ENCODE results near the gene LRCOL1. TPM values are rescaled to one million over a fixed set of nuclear protein-coding genes. Genes with fewer than 3 reads are reported as not detected.

The LRCOL1 gene
- total and polyA plus RNA-seq, 2 of the 13 experiments (the other 11 are each of a cell fraction or from before 2014, with no cell fraction given): not detected

DNA sequence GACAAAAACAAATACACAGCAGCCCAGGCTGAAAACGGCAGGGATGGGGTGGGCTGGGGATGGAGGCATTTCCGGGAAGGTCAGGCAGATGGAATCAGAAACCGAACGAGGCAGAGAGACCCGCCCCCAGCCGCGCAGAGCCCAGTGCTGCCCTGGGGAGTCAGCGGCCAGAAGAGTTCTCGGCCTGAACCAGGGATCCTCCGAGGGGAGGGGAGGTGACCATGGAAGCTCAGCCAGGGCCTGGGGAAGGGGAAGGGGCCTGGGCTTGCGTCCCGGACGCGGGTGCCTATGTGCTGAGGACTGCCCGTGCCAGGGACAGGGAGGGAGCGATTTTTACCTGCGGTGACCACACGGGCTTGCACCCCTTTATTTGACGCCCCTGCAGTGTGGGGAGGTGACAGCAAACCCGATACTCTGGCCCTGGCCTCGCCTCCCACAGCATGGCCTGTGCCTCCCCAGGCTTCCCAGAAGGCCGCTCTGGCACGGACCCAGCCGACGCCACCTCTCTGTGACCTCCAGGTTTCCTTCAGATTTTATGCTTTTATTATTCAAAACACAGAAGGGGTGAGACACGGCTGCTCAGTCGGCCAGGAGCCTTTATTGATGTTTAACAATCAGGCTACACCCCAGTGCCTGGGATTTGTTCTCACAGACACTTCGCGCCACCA lies 7.7 kb downstream of the LRCOL1 start (continued):
- TF ChIP-seq ZNF44 (CRISPR knock-in tag; IDR thresholded peaks at IDR 0.05): no peak
- TF ChIP-seq, protein P1, sequence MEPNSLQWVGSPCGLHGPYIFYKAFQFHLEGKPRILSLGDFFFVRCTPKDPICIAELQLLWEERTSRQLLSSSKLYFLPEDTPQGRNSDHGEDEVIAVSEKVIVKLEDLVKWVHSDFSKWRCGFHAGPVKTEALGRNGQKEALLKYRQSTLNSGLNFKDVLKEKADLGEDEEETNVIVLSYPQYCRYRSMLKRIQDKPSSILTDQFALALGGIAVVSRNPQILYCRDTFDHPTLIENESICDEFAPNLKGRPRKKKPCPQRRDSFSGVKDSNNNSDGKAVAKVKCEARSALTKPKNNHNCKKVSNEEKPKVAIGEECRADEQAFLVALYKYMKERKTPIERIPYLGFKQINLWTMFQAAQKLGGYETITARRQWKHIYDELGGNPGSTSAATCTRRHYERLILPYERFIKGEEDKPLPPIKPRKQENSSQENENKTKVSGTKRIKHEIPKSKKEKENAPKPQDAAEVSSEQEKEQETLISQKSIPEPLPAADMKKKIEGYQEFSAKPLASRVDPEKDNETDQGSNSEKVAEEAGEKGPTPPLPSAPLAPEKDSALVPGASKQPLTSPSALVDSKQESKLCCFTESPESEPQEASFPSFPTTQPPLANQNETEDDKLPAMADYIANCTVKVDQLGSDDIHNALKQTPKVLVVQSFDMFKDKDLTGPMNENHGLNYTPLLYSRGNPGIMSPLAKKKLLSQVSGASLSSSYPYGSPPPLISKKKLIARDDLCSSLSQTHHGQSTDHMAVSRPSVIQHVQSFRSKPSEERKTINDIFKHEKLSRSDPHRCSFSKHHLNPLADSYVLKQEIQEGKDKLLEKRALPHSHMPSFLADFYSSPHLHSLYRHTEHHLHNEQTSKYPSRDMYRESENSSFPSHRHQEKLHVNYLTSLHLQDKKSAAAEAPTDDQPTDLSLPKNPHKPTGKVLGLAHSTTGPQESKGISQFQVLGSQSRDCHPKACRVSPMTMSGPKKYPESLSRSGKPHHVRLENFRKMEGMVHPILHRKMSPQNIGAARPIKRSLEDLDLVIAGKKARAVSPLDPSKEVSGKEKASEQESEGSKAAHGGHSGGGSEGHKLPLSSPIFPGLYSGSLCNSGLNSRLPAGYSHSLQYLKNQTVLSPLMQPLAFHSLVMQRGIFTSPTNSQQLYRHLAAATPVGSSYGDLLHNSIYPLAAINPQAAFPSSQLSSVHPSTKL (CRISPR knock-in tag; IDR thresholded peaks at IDR 0.05): no peak
- TF ChIP-seq ZNF598 (CRISPR knock-in tag; IDR thresholded peaks at IDR 0.05; ENCODE audit: borderline replicate concordance): no peak
- no peak for TF ChIP-seq ZNF530 (CRISPR knock-in tag; IDR thresholded peaks at IDR 0.05; ENCODE audit: low read depth)
- no peak for TF ChIP-seq FOSL1 (CRISPR knock-in tag; IDR thresholded peaks at IDR 0.05; ENCODE audit: borderline replicate concordance)
- no peak for TF ChIP-seq ZFP82 (CRISPR knock-in tag; IDR thresholded peaks at IDR 0.05; ENCODE audit: borderline replicate concordance)
- TF ChIP-seq KDM3A (CRISPR knock-in tag; IDR thresholded peaks at IDR 0.05; ENCODE audit: low read depth): no peak
- no peak for TF ChIP-seq ONECUT2 (CRISPR knock-in tag; IDR thresholded peaks at IDR 0.05)
- TF ChIP-seq RXRA (CRISPR knock-in tag; IDR thresholded peaks at IDR 0.05): no peak
- TF ChIP-seq SRSF4 (IDR thresholded peaks at IDR 0.05; ENCODE audit: low read depth, low read length, poor library complexity, severe bottlenecking): no peak
- no peak for TF ChIP-seq REXO4 (CRISPR knock-in tag; IDR thresholded peaks at IDR 0.05; ENCODE audit: borderline replicate concordance)
- TF ChIP-seq NFKB2 (CRISPR knock-in tag; IDR thresholded peaks at IDR 0.05; ENCODE audit: borderline replicate concordance): 0 out of 2 replicates have a peak, but pooled peaks have one; percentile 36
- TF ChIP-seq CCAR2 (optimal IDR thresholded peaks at IDR 0.05; ENCODE audit: low read depth, low read length): no peak
- no peak for TF ChIP-seq ADNP (CRISPR knock-in tag; IDR thresholded peaks at IDR 0.05)
- TF ChIP-seq ZBED4 (CRISPR knock-in tag; IDR thresholded peaks at IDR 0.05; ENCODE audit: borderline replicate concordance): no peak
- peak; percentile 29; the same call in 1 of the 2 replicates for TF ChIP-seq HDAC1 (CRISPR knock-in tag; IDR thresholded peaks at IDR 0.05)
- TF ChIP-seq ZFY (CRISPR knock-in tag; IDR thresholded peaks at IDR 0.05): 0 out of 2 replicates have a peak, but pooled peaks have one; percentile 24
- TF ChIP-seq ARNTL (CRISPR knock-in tag; IDR thresholded peaks at IDR 0.05): no peak

Measured in HepG2 (cell line).